HG03175 (cell line): ENCODE data around the gene KRTAP9-1.
"Not testable (repeated sequence)": the region's sequence is repeated elsewhere in the genome, so short reads cannot be mapped to it uniquely, and the experiment has no call there.

Experiments used
- ATAC-seq: cut with Tn5 transposase; IDR thresholded peaks from one replicate; pipeline ENCODE4 v1.9.1; 2021; ENCODE audit warnings: mild to moderate bottlenecking, moderate library complexity; ENCODE audit not compliant: unreplicated experiment

Gene KRTAP9-1, protein sequence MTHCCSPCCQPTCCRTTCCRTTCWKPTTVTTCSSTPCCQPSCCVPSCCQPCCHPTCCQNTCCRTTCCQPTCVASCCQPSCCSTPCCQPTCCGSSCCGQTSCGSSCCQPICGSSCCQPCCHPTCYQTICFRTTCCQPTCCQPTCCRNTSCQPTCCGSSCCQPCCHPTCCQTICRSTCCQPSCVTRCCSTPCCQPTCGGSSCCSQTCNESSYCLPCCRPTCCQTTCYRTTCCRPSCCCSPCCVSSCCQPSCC

DNA sequence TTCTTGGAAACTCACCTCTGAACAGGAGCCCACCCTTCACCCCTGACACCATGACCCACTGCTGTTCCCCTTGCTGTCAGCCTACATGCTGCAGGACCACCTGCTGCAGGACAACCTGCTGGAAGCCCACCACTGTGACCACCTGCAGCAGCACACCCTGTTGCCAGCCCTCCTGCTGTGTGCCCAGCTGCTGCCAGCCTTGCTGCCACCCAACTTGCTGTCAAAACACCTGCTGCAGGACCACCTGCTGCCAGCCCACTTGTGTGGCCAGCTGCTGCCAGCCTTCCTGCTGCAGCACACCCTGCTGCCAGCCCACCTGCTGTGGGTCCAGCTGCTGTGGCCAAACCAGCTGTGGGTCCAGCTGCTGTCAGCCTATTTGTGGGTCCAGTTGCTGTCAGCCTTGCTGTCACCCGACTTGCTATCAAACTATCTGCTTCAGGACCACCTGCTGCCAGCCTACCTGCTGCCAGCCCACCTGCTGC, at the start of gene KRTAP9-1:
TSS of gene KRTAP9-1 (plus strand) at position 51 of the 482 bp plus-strand sequence. CDS start at position 51, 0 bp downstream.
- ATAC-seq: not testable (repeated sequence)

DNA sequence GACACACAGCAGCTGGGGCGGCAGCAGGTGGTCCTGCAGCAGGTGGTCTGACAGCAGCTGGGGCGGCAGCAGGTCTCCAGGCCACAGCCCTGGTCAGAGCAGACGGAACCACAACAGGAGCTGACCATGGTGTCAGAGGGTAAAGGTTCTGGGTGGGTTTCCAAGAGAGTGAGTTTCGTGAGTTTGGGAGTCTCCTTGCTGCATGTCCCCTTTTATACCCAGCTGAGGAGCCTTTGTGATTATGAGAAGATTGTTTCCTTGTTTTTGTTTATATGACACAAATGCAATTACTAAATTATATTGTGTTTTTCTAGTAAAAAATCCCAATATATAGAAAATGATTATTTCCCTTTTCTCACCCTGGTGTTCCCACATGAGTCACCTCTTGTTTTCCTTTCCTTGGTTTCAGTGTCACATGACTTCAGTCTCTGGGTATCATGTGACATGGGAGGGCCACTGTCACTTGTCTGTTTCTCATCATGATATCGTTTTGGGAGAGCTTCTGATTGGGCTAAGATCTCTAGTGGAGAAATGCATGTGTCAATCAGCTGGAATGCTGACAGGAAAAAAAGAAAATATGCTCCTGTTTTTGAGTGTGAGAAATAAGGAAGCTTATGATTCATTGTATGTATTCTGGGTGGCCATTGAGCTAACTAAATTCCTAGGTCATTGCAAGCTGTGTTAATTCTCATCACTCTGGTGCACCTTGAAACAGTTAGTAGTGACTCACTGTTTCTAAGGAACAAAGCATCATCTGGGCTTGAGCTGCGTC, 49.1 kb upstream of the KRTAP9-1 start, which contains the start of gene KRTAP4-6:
TSS of gene KRTAP4-6 (minus strand) at position 185 of the 772 bp plus-strand sequence. CDS start at position 128, 57 bp downstream.
- ATAC-seq: no peak

DNA sequence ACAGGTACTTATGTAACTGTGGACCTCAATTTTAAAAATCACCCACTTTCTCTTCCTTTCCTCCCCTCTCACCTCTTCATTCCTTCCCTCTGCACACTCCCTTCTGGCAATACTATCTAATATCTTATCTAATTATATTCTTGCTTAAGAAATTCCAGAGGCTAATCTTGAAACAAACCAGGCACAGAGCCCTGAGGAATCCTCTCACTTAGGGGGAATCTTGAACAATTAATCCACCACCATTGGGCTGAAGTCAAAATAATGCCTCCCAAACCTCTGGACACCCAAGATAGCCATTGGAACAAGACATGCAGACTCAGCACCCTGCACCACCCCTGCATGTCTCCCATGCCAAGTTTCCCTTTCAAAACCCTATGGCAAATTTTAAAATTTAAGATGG, 48.3 kb upstream of the KRTAP9-1 start:
- no peak for ATAC-seq

DNA sequence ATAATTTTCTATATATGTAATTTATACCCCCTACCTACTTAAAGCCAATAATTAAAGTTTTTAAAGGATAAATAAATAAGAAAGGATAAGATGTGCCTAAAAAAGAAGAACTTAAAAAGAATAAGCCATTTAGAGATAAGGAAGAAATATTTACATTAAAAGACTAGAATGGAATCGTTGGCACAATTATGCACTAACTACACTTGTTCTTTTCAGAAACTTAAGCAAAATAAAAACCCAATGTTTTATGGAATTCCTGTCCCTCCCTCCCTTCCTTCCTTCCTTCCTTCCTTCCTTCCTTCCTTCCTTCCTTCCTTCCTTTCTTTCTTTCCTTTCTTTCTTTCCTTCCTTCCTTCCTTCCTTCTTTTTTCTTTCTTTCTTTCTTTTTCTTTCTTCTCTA, 44.8 kb upstream of the KRTAP9-1 start:
- no peak for ATAC-seq

DNA sequence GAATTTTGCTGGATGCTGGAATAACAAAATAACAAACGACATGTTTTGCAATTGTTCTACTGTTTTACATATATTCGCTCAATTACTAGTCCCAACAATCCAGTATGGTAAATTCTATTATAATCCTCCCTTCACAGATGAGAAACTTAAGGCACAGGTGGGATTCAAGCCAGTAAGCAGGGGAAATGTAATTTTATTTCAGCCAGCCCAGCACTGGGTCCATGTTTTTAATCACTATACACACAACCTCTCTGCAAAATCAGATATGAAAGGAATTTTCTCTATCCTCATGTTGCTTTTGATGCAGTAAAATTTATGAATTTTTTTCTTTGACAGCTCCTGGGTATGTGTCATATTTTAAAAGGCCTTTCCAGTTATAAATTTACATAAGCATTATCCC, 44.4 kb upstream of the KRTAP9-1 start:
- no peak for ATAC-seq

DNA sequence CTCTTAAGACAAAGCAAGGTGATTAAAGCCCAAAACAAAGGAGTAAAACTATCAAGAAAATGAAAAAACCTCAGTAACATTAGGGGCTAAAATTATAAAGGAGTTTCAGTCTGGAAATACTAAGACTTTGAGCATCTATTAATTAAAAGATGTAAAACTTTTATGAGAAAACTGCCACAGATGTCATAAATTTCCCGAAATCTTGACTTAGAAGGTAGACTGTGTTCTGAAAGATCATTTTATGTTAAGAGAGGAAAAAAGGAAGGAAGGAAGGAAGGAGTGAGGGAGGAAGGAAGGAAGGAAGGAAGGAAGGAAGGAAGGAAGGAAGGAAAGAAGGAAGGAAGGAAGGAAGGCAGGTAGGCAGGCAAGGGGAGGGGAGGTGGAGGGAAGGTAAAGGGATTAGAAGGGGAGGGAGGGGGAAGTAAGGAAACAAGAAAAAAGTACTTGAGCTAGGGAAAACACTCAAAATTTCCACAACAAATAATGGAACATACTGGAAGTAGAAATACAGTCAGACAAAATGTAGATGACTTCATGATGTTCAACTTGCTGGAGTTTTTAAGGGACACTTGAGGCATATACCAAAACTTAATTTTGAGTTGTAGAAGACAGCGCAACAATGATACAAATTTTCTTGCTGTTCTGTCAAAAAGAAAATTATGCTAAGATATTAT, 42.0 kb upstream of the KRTAP9-1 start:
- ATAC-seq: no peak

DNA sequence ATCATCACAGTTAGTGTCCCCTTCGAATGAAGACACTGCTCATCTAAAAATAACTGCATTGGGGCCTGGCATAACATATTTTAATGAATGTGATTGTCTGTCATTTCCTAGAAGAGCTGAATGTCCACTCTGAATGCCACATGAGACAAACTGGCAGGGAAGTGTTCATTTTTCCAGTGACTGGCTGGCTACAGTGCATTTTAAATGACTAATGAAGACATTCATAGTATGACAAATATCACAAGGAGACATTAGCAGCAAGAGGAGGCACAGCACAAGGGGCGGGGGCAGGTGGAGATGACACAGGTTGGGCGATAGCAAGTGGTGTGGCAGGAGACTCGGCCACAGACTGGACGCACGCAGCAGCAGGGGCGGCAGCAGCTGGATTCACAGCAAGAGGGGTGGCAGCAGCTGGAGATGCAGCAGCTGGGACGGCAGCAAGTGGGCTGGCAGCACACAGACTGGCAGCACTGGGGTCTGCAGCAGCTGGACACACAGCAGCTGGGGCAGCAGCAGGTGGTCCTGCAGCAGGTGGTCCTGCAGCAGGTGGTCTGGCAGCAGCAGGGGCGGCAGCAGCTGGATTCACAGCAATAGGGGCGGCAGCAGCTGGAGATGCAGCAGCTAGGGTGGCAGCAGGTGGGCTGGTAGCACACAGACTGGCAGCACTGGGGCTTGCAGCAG, 40.6 kb upstream of the KRTAP9-1 start:
- ATAC-seq: not testable (repeated sequence)

DNA sequence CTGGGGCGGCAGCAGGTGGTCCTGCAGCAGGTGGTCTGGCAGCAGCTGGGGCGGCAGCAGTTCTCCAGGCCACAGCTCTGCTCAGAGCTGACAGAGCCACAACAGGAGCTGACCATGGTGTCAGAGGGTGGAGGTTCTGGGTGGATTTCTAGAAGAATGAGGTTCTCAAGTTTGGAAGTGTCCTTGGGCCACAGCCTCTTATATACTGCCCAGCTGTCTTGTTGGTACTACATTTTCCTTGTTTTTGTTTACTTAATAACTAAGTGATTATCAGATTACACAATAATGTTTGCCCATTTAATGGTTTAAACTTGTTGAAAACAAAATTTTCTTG, 40.1 kb upstream of the KRTAP9-1 start, which contains the start of gene KRTAP4-5:
TSS of gene KRTAP4-5 (minus strand) at position 174 of the 334 bp plus-strand sequence. CDS start at position 116, 58 bp downstream.
- no peak for ATAC-seq

DNA sequence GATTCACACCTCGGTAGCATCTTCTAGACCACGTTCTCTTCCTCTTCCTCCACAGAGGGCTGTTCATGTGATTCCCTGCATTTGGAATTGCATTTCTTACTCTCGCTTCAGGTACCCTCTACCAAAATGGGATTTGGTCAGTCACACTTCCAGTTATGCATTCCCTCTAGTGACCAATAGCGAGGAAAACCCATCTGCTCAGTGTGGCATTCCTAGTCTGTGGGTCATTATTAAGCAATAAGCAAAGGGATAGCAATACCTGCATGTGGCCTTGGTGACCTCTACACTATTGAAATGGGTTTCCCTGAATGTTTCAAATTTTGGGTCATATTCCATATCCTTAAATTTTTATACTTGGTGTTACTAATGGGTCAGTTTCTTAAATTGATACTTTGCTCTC, 39.7 kb upstream of the KRTAP9-1 start:
- ATAC-seq: no peak

DNA sequence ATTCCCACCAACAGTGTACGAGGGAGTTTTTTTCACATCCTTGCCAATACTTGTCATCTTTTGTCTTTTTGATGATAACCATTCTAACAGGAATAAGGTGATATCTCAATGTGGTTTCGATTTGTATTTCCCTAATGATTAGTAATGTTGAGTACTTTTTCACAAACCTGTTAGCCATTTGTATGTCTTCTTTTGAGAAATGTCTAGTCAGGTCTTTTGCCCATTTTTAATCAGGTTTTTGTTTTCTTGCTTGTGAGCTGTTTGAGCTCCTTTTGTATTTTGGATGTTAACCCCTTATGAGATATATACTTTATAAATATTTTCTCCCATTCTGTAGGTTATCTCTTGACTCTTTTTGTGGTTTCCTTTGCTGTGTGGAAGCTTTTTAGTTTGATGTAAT, 38.2 kb upstream of the KRTAP9-1 start:
- no peak for ATAC-seq

DNA sequence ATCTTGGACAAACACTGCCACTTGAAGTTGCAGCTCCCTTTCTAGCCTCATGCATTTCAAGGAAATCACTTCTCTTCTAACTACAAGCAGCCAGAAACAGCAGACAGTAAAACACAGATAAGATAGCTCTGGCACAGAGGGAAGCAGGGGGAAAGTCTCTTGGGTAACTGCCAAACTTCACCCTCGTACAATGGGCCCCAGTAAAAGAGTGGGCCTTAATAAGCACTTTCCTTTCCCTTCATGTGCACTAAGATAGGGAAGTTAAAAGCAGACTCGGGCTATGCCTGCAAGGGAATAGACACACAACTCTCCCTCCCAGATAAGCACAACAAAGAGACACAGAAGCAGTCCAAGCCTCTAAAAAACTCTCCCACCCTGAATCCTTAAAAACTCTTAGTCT, 35.8 kb upstream of the KRTAP9-1 start:
- no peak for ATAC-seq

DNA sequence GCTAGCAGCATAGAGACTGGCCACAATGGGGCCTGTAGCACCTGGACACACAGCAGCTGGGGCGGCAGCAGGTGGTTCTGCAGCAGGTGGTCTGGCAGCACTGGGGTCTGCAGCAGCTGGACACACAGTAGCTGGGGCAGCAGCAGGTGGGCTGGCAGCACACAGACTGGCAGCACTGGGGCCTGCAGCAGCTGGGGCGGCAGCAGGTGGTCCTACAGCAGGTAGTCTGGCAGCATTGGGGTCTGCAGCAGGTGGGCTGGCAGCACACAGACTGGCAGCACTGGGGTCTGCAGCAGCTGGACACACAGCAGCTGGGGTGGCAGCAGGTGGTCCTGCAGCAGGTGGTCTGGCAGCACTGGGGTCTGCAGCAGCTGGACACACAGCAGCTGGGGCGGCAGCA, 29.5 kb upstream of the KRTAP9-1 start:
- not testable (repeated sequence) for ATAC-seq

DNA sequence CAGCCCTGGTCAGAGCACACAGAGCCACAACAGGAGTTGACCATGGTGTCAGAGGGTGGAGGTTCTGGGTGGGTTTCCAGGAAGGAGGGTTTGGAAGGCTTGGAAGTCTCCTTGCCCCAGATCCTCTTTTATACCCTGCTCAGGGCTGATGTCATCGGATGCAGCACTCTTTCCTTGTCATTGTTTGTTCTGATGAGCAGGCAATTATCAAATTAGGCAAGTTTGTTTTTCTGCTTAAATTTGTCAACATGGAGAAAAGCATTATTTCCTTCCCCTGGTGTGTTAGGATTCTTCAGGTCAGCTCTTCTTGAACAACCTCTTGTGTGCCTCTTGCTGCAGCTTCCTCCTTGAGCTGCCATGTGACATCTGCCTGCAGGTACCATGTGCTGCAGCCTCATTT, 29.0 kb upstream of the KRTAP9-1 start, which contains the start of gene KRTAP4-4:
TSS of gene KRTAP4-4 (minus strand) at position 101 of the 400 bp plus-strand sequence. CDS start at position 44, 57 bp downstream.
- no peak for ATAC-seq

DNA sequence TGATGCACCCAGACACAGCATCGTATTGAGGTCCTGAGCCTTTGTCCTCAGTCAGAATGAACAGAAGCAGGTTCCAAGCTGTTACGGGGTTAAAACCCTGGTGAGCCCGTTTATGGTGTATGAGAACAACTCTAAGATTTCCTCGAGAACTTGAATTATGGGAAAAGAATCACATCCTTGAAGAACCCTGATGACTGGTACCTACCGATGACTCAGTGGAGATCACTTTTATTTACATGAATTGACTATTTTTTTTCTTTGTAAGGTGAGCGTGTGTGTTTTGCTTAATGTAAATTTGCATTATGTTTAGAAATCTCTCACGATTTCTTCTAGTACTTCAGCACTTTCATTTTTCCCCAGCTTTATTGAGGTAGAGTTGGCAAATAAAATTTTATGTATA, 25.9 kb upstream of the KRTAP9-1 start:
- no peak for ATAC-seq

DNA sequence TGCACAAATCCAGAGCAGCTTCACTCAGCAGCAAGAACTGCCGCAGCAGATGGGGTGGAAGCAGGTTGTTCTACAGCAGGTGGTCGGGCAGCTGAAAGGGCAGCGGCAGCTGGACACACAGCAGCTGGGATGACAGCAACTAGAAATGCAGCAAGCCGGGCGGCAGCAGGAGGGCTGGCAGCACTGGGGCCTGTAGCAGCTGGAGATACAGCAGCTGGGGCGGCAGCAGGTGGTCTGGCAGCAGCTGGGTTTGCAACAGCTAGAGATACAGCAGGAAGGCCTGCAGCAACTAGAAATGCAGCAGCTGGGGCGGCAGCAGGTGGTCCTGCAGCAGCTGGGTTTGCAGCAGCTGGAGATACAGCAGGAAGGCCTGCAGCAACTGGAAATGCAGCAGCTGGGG, 22.1 kb upstream of the KRTAP9-1 start:
- ATAC-seq: no peak

DNA sequence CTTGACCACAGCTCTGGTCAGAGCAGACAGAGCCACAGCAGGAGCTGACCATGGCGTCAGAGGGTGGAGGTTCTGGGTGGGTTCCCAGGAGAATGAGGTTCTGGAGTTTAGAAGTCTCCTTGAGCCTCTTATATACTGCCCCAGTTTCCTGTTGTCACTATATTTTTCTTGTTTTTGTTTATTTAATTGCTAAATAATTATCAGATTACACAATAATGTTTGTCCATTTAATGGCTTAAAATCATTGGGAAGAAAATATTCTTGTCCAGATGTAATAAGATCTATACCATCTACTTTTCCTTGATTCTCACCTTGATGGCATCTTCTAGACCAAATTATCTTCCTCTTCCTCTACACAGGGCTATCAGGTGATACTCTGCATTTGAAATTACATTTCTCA, 21.6 kb upstream of the KRTAP9-1 start, which contains the start of gene KRTAP4-3:
TSS of gene KRTAP4-3 (minus strand) at position 101 of the 400 bp plus-strand sequence. CDS start at position 52, 49 bp downstream.
- no peak for ATAC-seq

DNA sequence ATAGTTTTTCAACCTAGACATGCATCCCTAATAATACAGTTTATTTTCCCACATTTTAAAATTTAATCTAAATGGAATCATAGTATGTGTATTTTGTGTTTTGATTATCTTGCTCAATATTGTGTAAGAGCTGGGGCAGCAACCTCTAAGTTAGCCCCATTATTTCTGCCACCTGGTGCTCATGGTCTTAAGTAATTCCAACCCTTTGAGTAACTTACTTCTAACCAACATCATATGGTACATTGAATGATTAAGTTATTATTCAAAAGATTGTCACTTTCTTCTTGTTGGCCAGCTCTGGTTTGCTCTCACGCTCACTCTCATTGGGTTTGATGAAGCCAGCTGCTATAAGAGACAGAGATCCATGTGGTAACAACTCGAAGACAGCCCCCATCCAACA, 17.8 kb upstream of the KRTAP9-1 start:
- ATAC-seq: no peak

DNA sequence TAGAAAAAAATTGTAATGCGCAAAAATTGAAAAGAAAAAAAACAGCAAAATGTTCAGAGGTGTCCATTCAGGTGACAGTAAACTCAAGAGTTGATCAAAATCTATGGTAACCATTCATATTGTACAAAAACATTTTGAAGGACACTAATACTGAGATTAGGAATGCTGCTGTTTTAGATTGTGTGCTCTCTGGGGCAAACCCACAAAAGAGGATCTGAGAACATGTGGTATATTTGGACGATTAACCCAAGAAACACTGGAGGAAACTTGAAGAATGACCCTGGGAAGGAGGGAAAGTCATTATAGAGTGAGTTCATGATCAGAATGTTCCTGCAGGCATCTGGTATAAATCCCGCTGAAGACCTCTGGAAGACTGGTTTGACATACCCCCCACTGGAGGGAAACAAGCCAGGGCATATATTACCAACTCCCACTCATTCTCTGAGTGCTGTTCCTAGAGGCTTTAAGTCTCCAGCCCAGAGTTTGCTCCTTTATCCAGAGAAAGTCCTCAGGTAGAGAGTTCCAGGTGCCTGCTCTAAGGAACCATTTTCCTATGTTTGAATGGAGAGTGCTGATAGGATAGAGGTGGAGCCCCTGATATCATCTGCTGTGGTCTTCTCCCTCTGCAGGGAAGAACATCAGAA, 12.8 kb upstream of the KRTAP9-1 start:
- ATAC-seq: peak; percentile 50

DNA sequence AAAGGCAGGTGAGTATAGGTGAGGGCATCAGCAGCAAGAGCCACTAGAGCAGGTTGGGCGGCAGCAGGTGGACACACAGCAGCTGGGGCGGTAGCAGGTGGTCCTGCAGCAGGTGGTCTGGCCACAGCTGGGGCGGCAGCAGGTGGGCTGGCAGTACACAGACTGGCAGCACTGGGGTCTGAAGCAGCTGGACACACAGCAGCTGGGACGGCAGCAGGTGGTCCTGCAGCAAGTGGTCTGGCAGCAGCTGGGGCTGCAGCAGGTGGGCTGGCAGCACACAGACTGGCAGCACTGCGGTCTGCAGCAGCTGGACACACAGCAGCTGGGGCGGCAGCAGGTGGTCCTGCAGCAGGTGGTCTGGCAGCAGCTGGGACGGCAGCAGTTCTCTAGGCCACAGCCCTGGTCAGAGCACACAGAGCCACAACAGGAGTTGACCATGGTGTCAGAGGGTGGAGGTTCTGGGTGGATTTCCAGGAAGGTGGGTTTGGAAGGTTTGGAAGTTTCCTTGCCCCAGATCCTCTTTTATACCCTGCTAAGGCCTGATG, 11.9 kb upstream of the KRTAP9-1 start, which contains the start of gene KRTAP4-2:
TSS of gene KRTAP4-2 (minus strand) at position 495 of the 545 bp plus-strand sequence. CDS start at position 438, 57 bp downstream.
- ATAC-seq: no peak

DNA sequence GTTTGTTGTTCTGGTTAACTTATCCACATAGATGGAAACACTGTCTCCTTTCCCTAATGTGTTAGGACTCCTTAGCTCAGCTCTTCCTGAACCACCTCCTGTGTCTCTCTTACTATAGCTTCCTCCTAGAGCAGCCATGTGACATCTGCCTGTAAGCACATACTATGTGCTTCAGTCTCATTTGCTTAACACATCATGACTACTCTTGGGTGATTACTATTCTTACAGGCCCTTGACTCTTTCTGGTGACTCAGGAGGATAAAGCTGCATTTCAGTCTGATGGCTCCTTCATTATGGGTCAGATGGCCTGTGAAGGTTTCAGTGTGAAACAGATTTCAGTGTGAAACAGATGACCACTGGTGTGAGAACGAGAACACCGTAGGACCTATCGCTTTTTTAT, 11.3 kb upstream of the KRTAP9-1 start:
- no peak for ATAC-seq
